Panc1 (cell line): Measurements from ENCODE around the gene COLGALT1. TPM values are rescaled to one million over a fixed set of nuclear protein-coding genes. Genes with fewer than 3 reads are reported as not detected.

Source experiments
- ATAC-seq: fragments of 200-7000 bp; cut with Tn5 transposase; 2 replicates; pipeline ENCODE4 v1.9.1; 2020; ENCODE audit warnings: mild to moderate bottlenecking, moderate library complexity
- BruUV-seq: library from RNA; stranded (reverse); fragments of 400-500 nt; replicated peaks from 2 replicates; lab custom pipeline; 2021; lab: Mats Ljungman, UMichigan
- CTCF ChIA-PET: fragments of 300-600 bp; sonication (Branson Sonifier 250); formaldehyde crosslinking; loops from one replicate; lab custom pipeline; 2022; ENCODE audit warnings: antibody characterized with exemption; lab: Charles Lee
- POLR2A ChIA-PET: fragments of 300-600 bp; sonication (Branson Sonifier 250); formaldehyde crosslinking; loops from one replicate; lab custom pipeline; 2022; ENCODE audit warnings: antibody characterized with exemption; lab: Charles Lee
- DNase-seq: peaks from one replicate; pipeline ENCODE4 v3.0.0-alpha.2; 2010; ENCODE audit warnings: low read depth, low spot score
- H3K27ac ChIP-seq: 2 replicates; pipeline ENCODE4 v1.5.1; 2011; ENCODE audit warnings: mild to moderate bottlenecking, low read length, inconsistent platforms
- H3K27me3 ChIP-seq: fragments of 200-500 bp; sonication (Bioruptor generic); 2 replicates; pipeline ENCODE4 v1.6.0; 2014; ENCODE audit warnings: low read length, inconsistent platforms; ENCODE audit not compliant: control insufficient read depth, insufficient read depth
- H3K36me3 ChIP-seq: fragments of 200-500 bp; sonication (Bioruptor generic); 2 replicates; pipeline ENCODE4 v1.5.1; 2014; ENCODE audit warnings: inconsistent platforms, mild to moderate bottlenecking, low read length, moderate library complexity; ENCODE audit not compliant: control insufficient read depth, insufficient read depth
- H3K4me1 ChIP-seq: 2 replicates; pipeline ENCODE4 v1.5.1; 2011; ENCODE audit warnings: inconsistent platforms, mild to moderate bottlenecking, low read length, moderate library complexity; ENCODE audit not compliant: control insufficient read depth, insufficient read depth
- H3K4me3 ChIP-seq, 2 experiments: 2 replicates each; pipeline ENCODE4 v1.5.1; 2011 to 2012; ENCODE audit warnings: low read depth in 2 of 2, low read length in 2 of 2, mild to moderate bottlenecking in 2 of 2, inconsistent platforms in 1 of 2, moderate library complexity in 1 of 2
- H3K9me3 ChIP-seq: fragments of 200-500 bp; sonication (Bioruptor generic); 2 replicates; pipeline ENCODE4 v1.5.1; 2014; ENCODE audit warnings: low read depth, mild to moderate bottlenecking, inconsistent platforms, low read length, moderate library complexity; ENCODE audit not compliant: control insufficient read depth, insufficient read depth
- CTCF ChIP-seq: fragments of 450-650 bp; IDR thresholded peaks from 2 replicates; pipeline ENCODE4 v1.5.1; 2017; ENCODE audit warnings: mild to moderate bottlenecking
- POLR2AphosphoS5 ChIP-seq: IDR thresholded peaks from 2 replicates; pipeline ENCODE4 v1.6.1; 2012; ENCODE audit warnings: mild to moderate bottlenecking, low read depth, low read length, moderate library complexity
- REST ChIP-seq, 2 experiments: IDR thresholded peaks; 2 replicates each; pipeline ENCODE4 v1.6.1; 2011 to 2012; ENCODE audit warnings: low read depth in 2 of 2, control low read depth in 1 of 2, low read length in 1 of 2, mild to moderate bottlenecking in 1 of 2, moderate library complexity in 1 of 2; ENCODE audit not compliant: insufficient read depth in 1 of 2
- SIN3A ChIP-seq: IDR thresholded peaks from 2 replicates; pipeline ENCODE4 v1.6.1; 2012; ENCODE audit warnings: low read depth, mild to moderate bottlenecking, low read length, moderate library complexity, borderline replicate concordance; ENCODE audit not compliant: insufficient read depth
- TCF7L2 ChIP-seq: IDR thresholded peaks from 2 replicates; pipeline ENCODE4 v1.6.1; 2011; ENCODE audit warnings: mild to moderate bottlenecking, low read depth, low read length, inconsistent platforms
- in situ Hi-C: cut with HindIII; loops from 2 replicates; pipeline ENCODE4 v1.10.0; 2016; ENCODE audit warnings: low sequenced_read_pairs, low pct_unique_long_range_greater_than_20kb
- intact Hi-C: fragments of 100-400 bp; cut with micrococcal nuclease; formaldehyde crosslinking; loops from one replicate; pipeline ENCODE4 v1.10.0; 2022; ENCODE audit not compliant: unreplicated experiment
- total RNA-seq: library from RNA; stranded (reverse); gene quantifications from one replicate; pipeline ENCODE4 v1.2.1, GENCODE V29; 2021; ENCODE audit not compliant: unreplicated experiment

Gene COLGALT1
- total RNA-seq, 1 experiment from 2014 or later = 97.2 TPM

- ATAC-seq (no peak), DNase-seq (no peak)
- POLR2A ChIA-PET = no interaction called here
- no peaks in the 10 kb centered on the region for H3K4me1 ChIP-seq
- no peak overlapping the region for H3K4me3 ChIP-seq
- CTCF ChIA-PET = no interaction called here
- in situ Hi-C loops = no loop called here
- H3K36me3 ChIP-seq = no peaks in the 10 kb centered on the region
- intact Hi-C loops = no loop called here
- no peaks in the 10 kb centered on the region for H3K27me3 ChIP-seq
- TF ChIP-seq TCF7L2 (no peak), CTCF (no peak), SIN3A (no peak), POLR2AphosphoS5 (no peak), REST (IDR thresholded peaks at IDR 0.05; ENCODE audit: insufficient read depth in 1 of 2, low read depth in 2 of 2, low read length in 1 of 2) (no peak)
- H3K27ac ChIP-seq = no peak overlapping the region
- BruUV-seq = no TSS peak
- no peaks in the 10 kb centered on the region for H3K9me3 ChIP-seq
Measured at GRCh38 chr19:17629760-17630159, 74.3 kb downstream of the COLGALT1 start.

GRCh38 chr19:17632577-17632976 is 77.1 kb downstream of the COLGALT1 start:
- H3K36me3 ChIP-seq = no peaks in the 10 kb centered on the region
- H3K4me1 ChIP-seq = no peaks in the 10 kb centered on the region
- ATAC-seq (no peak), DNase-seq (no peak)
- in situ Hi-C loops = no loop called here
- H3K4me3 ChIP-seq = no peak overlapping the region
- BruUV-seq = no TSS peak
- no peak for TF ChIP-seq REST (IDR thresholded peaks at IDR 0.05; ENCODE audit: insufficient read depth in 1 of 2, low read depth in 2 of 2, low read length in 1 of 2)
- TF ChIP-seq CTCF = no peak
- TF ChIP-seq POLR2AphosphoS5 = no peak
- TF ChIP-seq SIN3A = no peak
- TF ChIP-seq TCF7L2 = no peak
- peaks cover 4% of the 10 kb centered on the region; the same call in 1 of the 2 replicates for H3K27me3 ChIP-seq
- ChIA-PET CTCF (no interaction called here), POLR2A (no interaction called here)
- intact Hi-C loops = no loop called here
- H3K9me3 ChIP-seq = no peaks in the 10 kb centered on the region
- no peak overlapping the region for H3K27ac ChIP-seq

Other genes starting within 250 kb of the COLGALT1 start
- gene MRPL34, start 249.8 kb upstream of the COLGALT1 start, total RNA-seq = 87.7 TPM
- 56.0 TPM for gene DDA1, start 246.1 kb upstream of the COLGALT1 start, total RNA-seq
- 13.5 TPM for gene ANO8, start 220.8 kb upstream of the COLGALT1 start, total RNA-seq
- 35.3 TPM for gene GTPBP3, start 218.1 kb upstream of the COLGALT1 start, total RNA-seq
- 0.08 TPM for gene PLVAP, start 178.3 kb upstream of the COLGALT1 start, total RNA-seq
- 0.51 TPM for gene CCDC194, start 161.5 kb upstream of the COLGALT1 start, total RNA-seq
- gene BST2, start 150.0 kb upstream of the COLGALT1 start, total RNA-seq = 11.8 TPM
- 42.1 TPM for gene MVB12A, start 135.6 kb upstream of the COLGALT1 start, total RNA-seq
- gene TMEM221, start 107.0 kb upstream of the COLGALT1 start, total RNA-seq = 0.39 TPM
- gene NXNL1, start 94.7 kb upstream of the COLGALT1 start, total RNA-seq = not detected
- gene SLC27A1, start 85.1 kb upstream of the COLGALT1 start, total RNA-seq = 5.4 TPM
- 58.2 TPM for gene PGLS, start 44.0 kb upstream of the COLGALT1 start, total RNA-seq
- gene UNC13A, start 132.7 kb downstream of the COLGALT1 start, total RNA-seq = 0.46 TPM
- 56.6 TPM for gene MAP1S, start 163.8 kb downstream of the COLGALT1 start, total RNA-seq
- gene FCHO1, start 195.8 kb downstream of the COLGALT1 start, total RNA-seq = 1.1 TPM
- 0.67 TPM for gene B3GNT3, start 239.5 kb downstream of the COLGALT1 start, total RNA-seq